Neuronal stem cell (in vitro differentiated cells): ENCODE data around the gene PYDC1.
"Not testable (repeated sequence)": the region's sequence is repeated elsewhere in the genome, so short reads cannot be mapped to it uniquely, and the experiment has no call there.

Source experiments
- DNase-seq: peaks from one replicate; pipeline ENCODE4 v3.0.0-alpha.2; 2013; ENCODE audit warnings: low spot score
- H2AFZ ChIP-seq: one replicate; pipeline ENCODE4 v1.6.1; 2013; ENCODE audit warnings: mild to moderate bottlenecking, low read length, inconsistent platforms
- H2AK5ac ChIP-seq: 2 replicates; pipeline ENCODE4 v1.6.1; 2013; ENCODE audit warnings: low read depth, mild to moderate bottlenecking, inconsistent platforms, low read length, moderate library complexity, mixed read lengths
- H2BK120ac ChIP-seq: 2 replicates; pipeline ENCODE4 v1.6.1; 2013; ENCODE audit warnings: low read depth, mild to moderate bottlenecking, inconsistent platforms, low read length, moderate library complexity, mixed read lengths
- H2BK12ac ChIP-seq: one replicate; pipeline ENCODE4 v1.6.1; 2013; ENCODE audit warnings: low read length, inconsistent platforms
- H2BK15ac ChIP-seq: 2 replicates; pipeline ENCODE4 v1.6.1; 2013; ENCODE audit warnings: mild to moderate bottlenecking, low read length, inconsistent platforms, mixed read lengths
- H2BK5ac ChIP-seq: one replicate; pipeline ENCODE4 v1.6.1; 2013; ENCODE audit warnings: inconsistent platforms, mild to moderate bottlenecking, low read length, moderate library complexity
- H3K14ac ChIP-seq: one replicate; pipeline ENCODE4 v1.6.1; 2013; ENCODE audit warnings: low read length, inconsistent platforms
- H3K18ac ChIP-seq: 2 replicates; pipeline ENCODE4 v1.6.1; 2013; ENCODE audit warnings: low read length, inconsistent platforms
- H3K23ac ChIP-seq: 2 replicates; pipeline ENCODE4 v1.6.1; 2013; ENCODE audit warnings: low read depth, mild to moderate bottlenecking, mixed read lengths, low read length, inconsistent platforms; ENCODE audit not compliant: poor library complexity
- H3K27ac ChIP-seq: replicated peaks from 3 replicates; pipeline ENCODE4 v1.5.1; 2013; ENCODE audit warnings: low read length, inconsistent platforms
- H3K27me3 ChIP-seq, 3 experiments: 2 replicates each; pipeline ENCODE4 v1.6.1; 2013; ENCODE audit warnings: low read length in 3 of 3, mild to moderate bottlenecking in 2 of 3, inconsistent platforms in 1 of 3, low read depth in 1 of 3, mixed read lengths in 1 of 3, moderate library complexity in 1 of 3; ENCODE audit not compliant: control insufficient read depth in 3 of 3, insufficient read depth in 3 of 3
- H3K36me3 ChIP-seq, 2 donors: replicated peaks in 1 of 2; 2 replicates each; pipeline ENCODE4 v1.6.1; 2013; ENCODE audit warnings: low read length in 2 of 2; ENCODE audit not compliant: control insufficient read depth in 2 of 2, insufficient read depth in 2 of 2
- H3K4ac ChIP-seq: 2 replicates; pipeline ENCODE4 v1.6.1; 2013; ENCODE audit warnings: inconsistent platforms, mild to moderate bottlenecking, low read length, moderate library complexity
- H3K4me1 ChIP-seq, 2 donors: 1 replicate in 1 of 2; 2 replicates in 1 of 2; pipeline ENCODE4 v1.6.1; 2013; ENCODE audit warnings: low read length in 2 of 2, low read depth in 1 of 2; ENCODE audit not compliant: control insufficient read depth in 2 of 2, insufficient read depth in 1 of 2
- H3K4me2 ChIP-seq: one replicate; pipeline ENCODE4 v1.6.1; 2013; ENCODE audit warnings: mild to moderate bottlenecking, low read length, inconsistent platforms; ENCODE audit not compliant: insufficient read depth, poor library complexity, severe bottlenecking
- H3K4me3 ChIP-seq, 2 donors: 2 replicates each; pipeline ENCODE4 v1.5.1; 2013; ENCODE audit warnings: low read length in 2 of 2, mild to moderate bottlenecking in 2 of 2, inconsistent platforms in 1 of 2, moderate library complexity in 1 of 2
- H3K79me1 ChIP-seq: one replicate; pipeline ENCODE4 v1.6.1; 2013; ENCODE audit warnings: low read depth, mild to moderate bottlenecking, inconsistent platforms, low read length, moderate library complexity
- H3K9ac ChIP-seq: one replicate; pipeline ENCODE4 v1.6.1; 2013; ENCODE audit warnings: mild to moderate bottlenecking, low read depth, low read length, inconsistent platforms; ENCODE audit not compliant: poor library complexity
- H3K9me3 ChIP-seq, 2 donors: replicated peaks in 1 of 2; 2 replicates each; pipeline versions ENCODE3 to v1.6.1; 2013; ENCODE audit warnings: low read length in 2 of 2, mild to moderate bottlenecking in 2 of 2, inconsistent platforms in 1 of 2, low read depth in 1 of 2, mixed read lengths in 1 of 2, moderate library complexity in 1 of 2; ENCODE audit not compliant: control insufficient read depth in 2 of 2, insufficient read depth in 1 of 2
- H4K8ac ChIP-seq: one replicate; pipeline ENCODE4 v1.6.1; 2013; ENCODE audit warnings: low read depth, mild to moderate bottlenecking, inconsistent platforms, low read length, moderate library complexity
- H4K91ac ChIP-seq: one replicate; pipeline ENCODE4 v1.6.1; 2013; ENCODE audit warnings: low read length, low read depth, mild to moderate bottlenecking, inconsistent platforms; ENCODE audit not compliant: poor library complexity
- WGBS, 2 donors: extraction: QIAGEN DNeasy Blood & Tissue Kit; methylation state at CpG; one replicate each; pipeline ENCODE4 v1.1.7; 2013; ENCODE audit warnings: missing lambda C conversion rate in 2 of 2, mixed read lengths in 1 of 2; ENCODE audit not compliant: insufficient read length in 2 of 2, insufficient replicate concordance in 1 of 2; ENCODE audit errors: extremely low coverage in 2 of 2; 5-methylcytosine and 5-hydroxymethylcytosine counted together

PYDC1 gene

GRCh38 chr16:31177136-31177535, 39.8 kb downstream of the PYDC1 start:
- no peak overlapping the region for H4K8ac ChIP-seq
- no peak overlapping the region for H3K9ac ChIP-seq
- no peak overlapping the region for H2AK5ac ChIP-seq
- no peak overlapping the region for H3K18ac ChIP-seq
- H3K27me3 ChIP-seq: peaks cover 0 to 2% (median 0%) of the 10 kb centered on the region in 3 experiments
- H3K4ac ChIP-seq: no peak overlapping the region
- H2BK12ac ChIP-seq: no peak overlapping the region
- peaks cover 2 to 3% of the 10 kb centered on the region in 2 donors for H3K4me1 ChIP-seq
- no peak overlapping the region for H2BK15ac ChIP-seq
- H2AFZ ChIP-seq: no peak overlapping the region
- H3K9me3 ChIP-seq: no peaks in the 10 kb centered on the region
- no peak overlapping the region for H4K91ac ChIP-seq
- H2BK5ac ChIP-seq: no peak overlapping the region
- H3K14ac ChIP-seq: no peak overlapping the region
- WGBS, 2 donors: no CpG with 5 or more reads among the region's 3 CpGs
- no peak overlapping the region for H2BK120ac ChIP-seq
- no peak overlapping the region for H3K27ac ChIP-seq
- no peak overlapping the region for H3K4me3 ChIP-seq
- no peaks in the 10 kb centered on the region for H3K79me1 ChIP-seq
- no peak overlapping the region for H3K4me2 ChIP-seq
- no peak overlapping the region for H3K23ac ChIP-seq
- DNase-seq: no peak
- peaks cover 0 to 15% of the 10 kb centered on the region in 2 donors for H3K36me3 ChIP-seq

GRCh38 chr16:31170048-31170447, 46.9 kb downstream of the PYDC1 start:
- H4K8ac ChIP-seq, H3K4me1 ChIP-seq, H3K23ac ChIP-seq, H2BK5ac ChIP-seq, H3K79me1 ChIP-seq, H3K4me2 ChIP-seq, H3K36me3 ChIP-seq, H2AK5ac ChIP-seq, H3K18ac ChIP-seq, H3K27ac ChIP-seq, H2BK120ac ChIP-seq, H3K4ac ChIP-seq, H3K9me3 ChIP-seq, H2BK12ac ChIP-seq, H3K4me3 ChIP-seq, H3K27me3 ChIP-seq, H3K14ac ChIP-seq, H2BK15ac ChIP-seq, H3K9ac ChIP-seq, H4K91ac ChIP-seq: not testable (repeated sequence)
- peak overlapping the region; percentile 46 for H2AFZ ChIP-seq
- peak; percentile 42 for DNase-seq
- WGBS, 2 donors: no CpG with 5 or more reads among the region's 2 CpGs

- Histone ChIP-seq H2BK12ac (no peak overlapping the region), H3K23ac (no peak overlapping the region), H3K4me1 (peaks cover 3 to 5% of the 10 kb centered on the region in 2 donors), H3K36me3 (no peaks in the 10 kb centered on the region), H3K27ac (no peak overlapping the region), H2AFZ (no peak overlapping the region), H2AK5ac (no peak overlapping the region), H3K9ac (no peak overlapping the region), H4K91ac (no peak overlapping the region), H2BK120ac (no peak overlapping the region), H4K8ac (no peak overlapping the region), H2BK15ac (no peak overlapping the region), H3K27me3 (peaks cover 0 to 3% (median 0%) of the 10 kb centered on the region in 3 experiments), H2BK5ac (no peak overlapping the region), H3K9me3 (peaks cover 0 to 5% of the 10 kb centered on the region in 2 donors), H3K79me1 (no peaks in the 10 kb centered on the region), H3K4ac (no peak overlapping the region), H3K14ac (no peak overlapping the region), H3K4me2 (no peak overlapping the region), H3K4me3 (no peak overlapping the region), H3K18ac (no peak overlapping the region)
- no peak for DNase-seq
- no CpG with 5 or more reads among the region's 2 CpGs for WGBS, 2 donors
These were observed 48.1 kb downstream of the PYDC1 start for GRCh38 chr16:31168848-31169247.

- H4K8ac ChIP-seq: no peak overlapping the region
- H2AFZ ChIP-seq: no peak overlapping the region
- peaks cover 3 to 5% of the 10 kb centered on the region in 2 donors for H3K4me1 ChIP-seq
- no peak overlapping the region for H3K18ac ChIP-seq
- no peak overlapping the region for H3K9ac ChIP-seq
- H2AK5ac ChIP-seq: no peak overlapping the region
- no peak overlapping the region for H3K14ac ChIP-seq
- H2BK120ac ChIP-seq: no peak overlapping the region
- H3K4me2 ChIP-seq: no peak overlapping the region
- no peaks in the 10 kb centered on the region for H3K36me3 ChIP-seq
- H3K27me3 ChIP-seq: peaks cover 0 to 3% (median 0%) of the 10 kb centered on the region in 3 experiments
- no peak overlapping the region for H3K23ac ChIP-seq
- H3K27ac ChIP-seq: no peak overlapping the region
- no peaks in the 10 kb centered on the region for H3K79me1 ChIP-seq
- H3K9me3 ChIP-seq: peaks cover 0 to 5% of the 10 kb centered on the region in 2 donors
- no peak overlapping the region for H2BK12ac ChIP-seq
- no CpG with 5 or more reads among the region's 8 CpGs for WGBS, 2 donors
- no peak overlapping the region for H3K4ac ChIP-seq
- no peak for DNase-seq
- H2BK5ac ChIP-seq: no peak overlapping the region
- no peak overlapping the region for H2BK15ac ChIP-seq
- H3K4me3 ChIP-seq: no peak overlapping the region
- H4K91ac ChIP-seq: no peak overlapping the region
These were observed 49.6 kb downstream of the PYDC1 start for GRCh38 chr16:31167315-31167714.
